HUES48 (cell line): ENCODE results near the gene CDK5RAP3.

Experiments
- H3K27ac ChIP-seq: one replicate; pipeline ENCODE4 v1.7.0; 2013; ENCODE audit warnings: low read depth, low read length, inconsistent platforms
- H3K27me3 ChIP-seq: 2 replicates; pipeline ENCODE4 v1.6.1; 2013; ENCODE audit warnings: mild to moderate bottlenecking, low read length; ENCODE audit not compliant: control insufficient read depth, insufficient read depth
- H3K36me3 ChIP-seq: 2 replicates; pipeline ENCODE4 v1.6.1; 2013; ENCODE audit warnings: low read length; ENCODE audit not compliant: control insufficient read depth, insufficient read depth
- H3K4me1 ChIP-seq: 2 replicates; pipeline ENCODE4 v1.6.1; 2013; ENCODE audit warnings: mild to moderate bottlenecking, low read length; ENCODE audit not compliant: control insufficient read depth, insufficient read depth
- H3K4me3 ChIP-seq: 2 replicates; pipeline ENCODE4 v1.5.1; 2013; ENCODE audit warnings: mild to moderate bottlenecking, low read depth, low read length
- H3K9ac ChIP-seq: 2 replicates; pipeline ENCODE4 v1.6.1; 2013; ENCODE audit warnings: mild to moderate bottlenecking, low read depth, low read length, moderate library complexity
- H3K9me3 ChIP-seq: 2 replicates; pipeline ENCODE4 v1.6.1; 2013; ENCODE audit warnings: low read length; ENCODE audit not compliant: control insufficient read depth, insufficient read depth

Gene CDK5RAP3

DNA sequence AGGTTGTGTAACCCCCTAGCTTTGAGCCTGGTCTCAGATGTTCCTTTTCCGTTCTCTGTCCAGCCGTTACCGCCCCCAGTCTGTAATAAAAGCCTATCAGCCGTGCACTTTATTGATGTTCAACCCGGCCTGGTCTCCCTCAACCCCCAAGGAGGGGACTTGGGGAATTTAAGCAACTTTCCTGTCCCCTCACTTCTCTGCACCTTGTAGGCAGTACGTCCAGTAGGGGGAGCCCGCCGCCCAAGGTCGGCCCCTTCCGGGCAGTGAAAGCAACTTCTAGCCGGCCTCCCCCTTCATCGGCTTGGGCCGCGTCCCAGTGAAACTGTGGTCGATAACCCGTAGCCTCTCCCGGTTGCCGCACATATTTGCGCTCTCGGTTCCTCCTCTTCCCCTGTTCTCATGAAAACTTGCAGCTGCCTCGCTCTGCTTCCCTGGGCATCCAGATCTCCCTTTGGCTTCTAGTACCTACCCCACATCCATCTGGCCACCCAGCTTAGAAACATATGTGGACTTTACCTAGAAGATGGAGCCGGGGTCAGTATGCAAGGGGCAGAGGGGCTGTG is 21.6 kb upstream of the CDK5RAP3 start:
- H3K27ac ChIP-seq = no peak overlapping the region
- no peaks in the 10 kb centered on the region for H3K9me3 ChIP-seq
- no peak overlapping the region for H3K9ac ChIP-seq
- H3K4me3 ChIP-seq = peak overlapping the region; percentile 21; the same call in 1 of the 2 replicates
- 0 out of 2 replicates have a peak, but pooled peaks cover 7% of the 10 kb centered on the region for H3K4me1 ChIP-seq
- H3K27me3 ChIP-seq = no peaks in the 10 kb centered on the region
- peaks cover 15% of the 10 kb centered on the region; the same call in 1 of the 2 replicates for H3K36me3 ChIP-seq

DNA sequence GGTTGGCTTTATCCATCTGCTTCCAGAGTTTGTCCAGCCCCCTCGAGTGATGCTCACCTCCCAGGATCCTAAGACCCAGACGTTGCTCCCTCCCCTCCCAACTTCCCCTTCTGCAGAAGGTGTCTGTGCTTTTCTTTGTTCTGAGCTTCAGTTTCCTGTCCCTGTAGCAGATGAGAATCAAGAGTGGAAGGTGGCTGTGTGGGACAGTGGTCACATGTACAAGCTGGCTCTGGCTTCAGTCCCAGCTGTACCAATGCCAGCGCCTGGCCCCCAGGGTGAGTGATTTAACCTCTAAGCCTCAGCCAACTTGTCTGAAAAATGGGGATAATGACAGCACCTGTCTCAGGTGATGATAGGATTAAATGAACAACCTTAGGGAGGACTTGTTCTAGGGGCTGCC is 21.0 kb upstream of the CDK5RAP3 start:
- Histone ChIP-seq H3K9ac (no peak overlapping the region), H3K4me1 (0 out of 2 replicates have a peak, but pooled peaks cover 7% of the 10 kb centered on the region), H3K27me3 (no peaks in the 10 kb centered on the region), H3K27ac (no peak overlapping the region), H3K36me3 (peaks cover 11% of the 10 kb centered on the region; the same call in 1 of the 2 replicates), H3K9me3 (no peaks in the 10 kb centered on the region), H3K4me3 (no peak overlapping the region)

DNA sequence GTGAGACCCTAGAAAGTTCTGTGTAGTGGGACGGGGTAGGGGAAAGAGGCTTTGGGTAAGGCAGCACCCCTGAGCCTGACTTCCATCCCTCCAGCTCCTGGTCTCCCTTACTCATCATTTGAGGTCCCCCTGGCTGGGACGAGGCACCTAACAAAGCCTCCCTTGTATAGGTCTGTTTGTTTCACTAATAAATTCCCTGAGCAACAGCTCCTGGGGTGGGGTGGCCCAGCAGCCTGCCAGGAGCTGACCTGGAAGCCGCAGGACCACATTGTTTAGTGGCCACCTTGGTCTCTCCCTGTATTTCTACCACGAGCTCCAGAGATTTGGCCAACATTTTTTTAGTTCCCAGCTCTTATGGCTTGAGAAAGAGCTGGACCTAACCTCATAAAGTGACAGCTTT is 20.5 kb upstream of the CDK5RAP3 start:
- Histone ChIP-seq H3K9ac (no peak overlapping the region), H3K4me3 (no peak overlapping the region), H3K36me3 (peaks cover 11% of the 10 kb centered on the region; the same call in 1 of the 2 replicates), H3K4me1 (0 out of 2 replicates have a peak, but pooled peaks cover 7% of the 10 kb centered on the region), H3K27ac (no peak overlapping the region), H3K27me3 (no peaks in the 10 kb centered on the region), H3K9me3 (no peaks in the 10 kb centered on the region)

GRCh38 chr17:47952171-47953021 is 18.5 kb upstream of the CDK5RAP3 start:
- peaks cover 3% of the 10 kb centered on the region; the same call in 1 of the 2 replicates for H3K36me3 ChIP-seq
- H3K27me3 ChIP-seq = no peaks in the 10 kb centered on the region
- H3K9ac ChIP-seq = no peak overlapping the region
- no peak overlapping the region for H3K27ac ChIP-seq
- H3K4me3 ChIP-seq = no peak overlapping the region
- H3K4me1 ChIP-seq = peaks cover 7% of the 10 kb centered on the region
- H3K9me3 ChIP-seq = no peaks in the 10 kb centered on the region

DNA sequence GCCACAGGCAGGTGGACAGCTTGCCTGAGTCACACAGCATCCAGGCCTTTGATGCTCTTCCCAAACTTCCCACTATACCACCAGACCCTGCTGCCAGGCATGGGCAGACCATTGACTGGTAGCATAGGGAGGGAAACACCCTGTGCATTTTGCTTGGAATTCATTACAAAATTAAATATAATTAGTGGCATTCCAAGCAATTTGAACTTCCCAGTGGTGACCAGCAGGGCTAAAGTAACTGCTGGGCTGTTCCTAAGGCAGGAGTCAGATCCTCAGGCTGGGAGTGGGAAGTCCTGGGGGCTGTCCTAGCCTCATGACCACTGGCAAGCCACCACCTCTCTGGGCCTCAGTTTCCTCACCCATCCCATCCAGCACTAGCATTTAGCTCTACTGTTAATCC is 17.0 kb upstream of the CDK5RAP3 start:
- Histone ChIP-seq H3K27ac (no peak overlapping the region), H3K9ac (no peak overlapping the region), H3K4me1 (peaks cover 15% of the 10 kb centered on the region), H3K4me3 (no peak overlapping the region), H3K27me3 (no peaks in the 10 kb centered on the region), H3K36me3 (no peaks in the 10 kb centered on the region), H3K9me3 (no peaks in the 10 kb centered on the region)

DNA sequence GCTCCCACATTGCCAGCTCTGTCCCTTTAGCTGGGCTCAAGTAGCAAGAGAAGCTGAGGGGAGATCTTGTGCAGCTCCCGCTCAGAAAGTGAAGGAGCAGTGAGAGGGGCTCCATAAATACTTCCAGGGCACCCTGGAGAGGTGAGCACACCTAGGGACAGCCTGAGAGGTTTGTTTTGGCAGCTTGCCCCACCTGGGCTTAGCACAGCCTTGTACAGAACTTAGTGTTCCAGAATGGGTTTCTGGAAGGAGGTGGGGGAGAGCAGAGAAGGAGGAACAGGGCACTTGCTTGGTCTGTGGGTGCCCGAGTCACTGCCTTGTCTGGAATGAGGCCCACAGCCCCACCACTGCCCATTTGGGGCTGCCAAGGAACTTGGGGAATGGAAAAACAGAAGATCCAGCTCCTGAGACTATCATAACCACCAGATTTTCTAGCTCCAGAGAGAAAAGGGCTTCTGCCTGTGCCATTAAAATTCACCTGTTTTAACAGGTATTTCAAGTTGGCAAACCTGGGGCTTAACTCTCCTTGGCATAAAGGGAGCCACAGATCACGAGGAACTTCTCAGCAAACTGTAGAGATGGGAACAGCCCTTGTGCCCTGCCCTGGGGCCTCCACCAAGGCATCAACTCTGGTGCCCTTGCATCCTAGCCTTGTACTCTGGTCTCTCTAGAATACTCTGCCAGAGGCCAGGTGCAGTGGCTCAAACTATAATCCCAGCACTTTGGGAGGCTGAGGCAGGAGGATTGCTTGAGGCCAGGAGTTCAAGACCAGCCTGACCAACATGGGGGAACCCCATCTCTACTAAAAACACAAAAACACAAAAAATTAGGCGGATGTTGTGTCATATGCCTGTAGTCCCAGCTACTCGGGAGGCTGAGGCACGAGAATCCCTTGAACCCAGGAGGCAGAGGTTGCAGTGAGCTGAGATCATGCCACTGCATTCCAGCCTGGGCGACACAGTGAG is 15.1 kb upstream of the CDK5RAP3 start:
- Histone ChIP-seq H3K9ac (no peak overlapping the region), H3K27me3 (no peaks in the 10 kb centered on the region), H3K36me3 (no peaks in the 10 kb centered on the region), H3K9me3 (no peaks in the 10 kb centered on the region), H3K27ac (no peak overlapping the region), H3K4me3 (no peak overlapping the region), H3K4me1 (peaks cover 11% of the 10 kb centered on the region)

GRCh38 chr17:47956791-47957590 is 13.9 kb upstream of the CDK5RAP3 start:
- no peak overlapping the region for H3K9ac ChIP-seq
- peaks cover 11% of the 10 kb centered on the region for H3K4me1 ChIP-seq

DNA sequence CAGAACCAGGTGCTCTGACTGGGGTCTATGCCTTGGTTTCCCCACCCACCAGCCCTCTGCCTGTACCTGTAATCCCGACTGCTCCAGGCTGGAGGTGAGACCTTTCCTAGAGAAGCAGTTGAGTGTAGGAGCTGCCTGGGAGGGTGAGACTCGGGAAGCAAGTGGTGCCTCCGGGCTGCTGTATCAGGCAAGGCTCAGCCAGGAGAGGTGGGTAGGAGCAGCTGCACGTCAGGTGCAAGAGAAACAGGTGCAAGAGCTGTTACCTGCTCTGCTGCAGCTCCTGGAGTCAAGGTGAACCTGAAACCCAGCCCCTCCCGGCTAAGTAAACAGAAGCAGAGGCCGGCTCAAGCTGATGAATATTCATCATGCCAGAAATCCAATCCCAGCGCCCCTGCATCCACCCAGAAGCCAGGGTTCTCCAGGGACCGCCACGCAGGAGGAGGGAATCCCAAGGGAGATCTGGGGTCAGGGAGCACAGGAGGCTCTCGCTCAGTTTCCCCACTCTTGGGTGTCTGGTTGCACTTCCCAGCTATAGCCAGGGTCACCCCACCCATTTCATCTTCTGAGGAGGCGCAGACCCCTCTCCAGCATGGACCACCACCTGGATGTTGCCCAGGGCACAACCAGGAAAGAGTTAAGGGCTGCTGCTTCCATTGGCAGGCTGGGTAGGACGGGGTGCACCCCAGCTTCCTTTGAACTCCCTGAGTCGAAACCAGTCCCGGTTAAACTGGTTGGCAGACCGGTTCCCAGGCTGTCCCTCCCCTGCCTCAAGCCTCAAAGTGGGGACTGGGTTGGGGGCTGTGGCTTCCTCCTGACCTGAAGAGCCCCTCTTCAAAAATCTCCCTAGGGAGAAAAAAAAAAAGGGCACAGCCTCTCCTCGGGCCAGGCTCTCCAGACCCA is 13.1 kb upstream of the CDK5RAP3 start, which contains the start of gene PRR15L:
Gene PRR15L (minus strand): TSS at position 293 of the 900 bp plus-strand sequence. CDS start 4,649 bp downstream, outside the sequence.
- Histone ChIP-seq H3K4me3 (peak within 1 kb of the TSS; percentile 34; the same call in 1 of the 2 replicates), H3K9ac (no peak within 1 kb of the TSS), H3K9me3 (no peaks in the 10 kb centered on the region), H3K36me3 (no peaks in the 10 kb centered on the region), H3K27ac (no peak within 1 kb of the TSS), H3K4me1 (peaks cover 11% of the 10 kb centered on the region), H3K27me3 (no peaks in the 10 kb centered on the region)

More at GRCh38 chr17:47956791-47957590, 13.9 kb upstream of the CDK5RAP3 start:
- no peaks in the 10 kb centered on the region for H3K36me3 ChIP-seq
- no peaks in the 10 kb centered on the region for H3K9me3 ChIP-seq
- no peaks in the 10 kb centered on the region for H3K27me3 ChIP-seq
- H3K4me3 ChIP-seq = 0 out of 2 replicates have a peak overlapping the region, but pooled peaks have one; percentile 30
- no peak overlapping the region for H3K27ac ChIP-seq

DNA sequence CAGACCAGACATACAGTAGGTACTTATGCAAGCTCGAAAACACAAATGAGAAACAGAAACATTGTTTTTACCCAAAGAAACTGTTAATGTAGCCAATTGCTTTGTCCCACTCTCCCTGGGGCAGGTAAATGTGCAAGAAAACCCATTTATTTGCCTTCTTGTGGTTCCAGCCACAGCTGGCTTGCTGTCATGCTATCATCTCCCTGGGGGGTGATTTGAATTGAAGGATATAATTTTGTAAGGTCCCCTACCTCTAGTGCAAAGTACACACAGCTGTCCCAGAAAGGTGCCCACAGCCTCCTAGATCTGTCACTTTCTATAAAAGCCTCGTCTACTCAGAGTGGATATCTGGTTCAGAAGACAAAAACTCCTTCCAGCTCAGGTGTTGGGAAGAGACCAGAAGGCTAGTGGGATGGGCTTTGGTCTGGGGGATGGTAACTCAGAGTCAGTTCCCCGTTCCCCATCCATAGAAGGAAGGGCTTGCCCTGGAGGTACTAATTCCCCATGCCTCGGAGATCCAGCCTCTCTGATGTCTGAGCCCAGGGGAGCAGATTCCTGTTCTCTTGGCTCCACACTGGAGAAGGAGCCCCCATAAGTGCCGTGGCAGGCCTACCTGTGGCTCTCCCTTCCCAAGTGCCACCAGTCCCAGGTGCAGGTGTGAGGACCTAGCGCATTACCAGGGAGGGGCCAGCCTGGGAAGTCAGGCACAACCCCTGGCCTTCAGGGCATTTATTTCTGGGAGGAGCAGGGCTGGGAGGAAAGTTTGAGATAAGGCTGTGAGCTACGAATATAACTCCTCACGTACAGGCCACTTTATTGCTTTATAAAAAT is 10.9 kb upstream of the CDK5RAP3 start:
- H3K27ac ChIP-seq = no peak overlapping the region
- no peaks in the 10 kb centered on the region for H3K36me3 ChIP-seq

More for the DNA sequence above, 10.9 kb upstream of the CDK5RAP3 start:
- no peak overlapping the region for H3K9ac ChIP-seq
- no peaks in the 10 kb centered on the region for H3K27me3 ChIP-seq
- H3K9me3 ChIP-seq = no peaks in the 10 kb centered on the region
- H3K4me3 ChIP-seq = no peak overlapping the region
- peaks cover 11% of the 10 kb centered on the region for H3K4me1 ChIP-seq
